IMR-90 (cell line): ENCODE measurements around the gene SLC6A13. TPM values are rescaled to one million over a fixed set of nuclear protein-coding genes. Genes with fewer than 3 reads are reported as not detected.

Experiments
- ATAC-seq: fragments of 200-7000 bp; cut with Tn5 transposase; 2 replicates; pipeline ENCODE4 v1.9.1; 2020; ENCODE audit warnings: low read depth, mild to moderate bottlenecking, moderate library complexity
- BruUV-seq: library from RNA; stranded (reverse); fragments of 400-500 nt; replicated peaks from 2 replicates; lab custom pipeline; 2021; lab: Mats Ljungman, UMichigan
- CTCF ChIA-PET: fragments of 300-600 bp; formaldehyde crosslinking; extraction: SDS; loops from one replicate; lab custom pipeline; 2021; ENCODE audit warnings: antibody characterized with exemption; lab: Yijun Ruan, JAX
- POLR2A ChIA-PET: fragments of 300-600 bp; sonication (Branson Sonifier 250); formaldehyde crosslinking; loops from one replicate; lab custom pipeline; 2022; ENCODE audit warnings: antibody characterized with exemption; ENCODE audit not compliant: unreplicated experiment; lab: Charles Lee
- DNase-seq: peaks from one replicate; pipeline ENCODE4 v3.0.0; 2013
- H2AFZ ChIP-seq: replicated peaks from 2 replicates; pipeline ENCODE3; 2013; ENCODE audit warnings: low read length, mild to moderate bottlenecking; ENCODE audit not compliant: poor library complexity
- H2AK5ac ChIP-seq: 2 replicates; pipeline ENCODE4 v1.6.1; 2013; ENCODE audit warnings: low read depth, low read length, inconsistent platforms
- H2AK9ac ChIP-seq: replicated peaks from 2 replicates; pipeline ENCODE3; 2013; ENCODE audit warnings: mild to moderate bottlenecking, low read depth, low read length, moderate library complexity; ENCODE audit not compliant: poor library complexity
- H2BK120ac ChIP-seq: 2 replicates; pipeline ENCODE4 v1.6.1; 2013; ENCODE audit warnings: low read depth, low read length, inconsistent platforms
- H2BK15ac ChIP-seq: 3 replicates; pipeline ENCODE4 v1.6.1; 2013; ENCODE audit warnings: low read depth, low read length, inconsistent platforms
- H2BK20ac ChIP-seq: 2 replicates; pipeline ENCODE4 v1.6.1; 2013; ENCODE audit warnings: low read depth, mild to moderate bottlenecking, inconsistent platforms, low read length, moderate library complexity
- H2BK5ac ChIP-seq: 2 replicates; pipeline ENCODE4 v1.6.1; 2013; ENCODE audit warnings: mild to moderate bottlenecking, low read depth, low read length, inconsistent platforms; ENCODE audit not compliant: poor library complexity, severe bottlenecking
- H3K14ac ChIP-seq: replicated peaks from 2 replicates; pipeline ENCODE4 v1.6.1; 2013; ENCODE audit warnings: low read depth, low read length, inconsistent platforms
- H3K18ac ChIP-seq: 2 replicates; pipeline ENCODE4 v1.6.1; 2013; ENCODE audit warnings: low read depth, low read length, control low read depth
- H3K23ac ChIP-seq: 2 replicates; pipeline ENCODE4 v1.6.1; 2013; ENCODE audit warnings: low read depth, low read length, inconsistent platforms
- H3K27ac ChIP-seq: 2 replicates; pipeline ENCODE4 v1.5.1; 2013; ENCODE audit warnings: mild to moderate bottlenecking, control low read depth, low read length; ENCODE audit not compliant: insufficient read depth
- H3K27me3 ChIP-seq: 2 replicates; pipeline ENCODE4 v1.6.1; 2013; ENCODE audit warnings: low read length; ENCODE audit not compliant: control insufficient read depth, insufficient read depth
- H3K36me3 ChIP-seq: 2 replicates; pipeline ENCODE4 v1.6.1; 2013; ENCODE audit warnings: low read length, mixed read lengths; ENCODE audit not compliant: control insufficient read depth, insufficient read depth
- H3K4ac ChIP-seq: 2 replicates; pipeline ENCODE4 v1.6.1; 2013; ENCODE audit warnings: low read depth, low read length, inconsistent platforms
- H3K4me1 ChIP-seq: 2 replicates; pipeline ENCODE4 v1.6.1; 2013; ENCODE audit warnings: low read length, mixed read lengths; ENCODE audit not compliant: control insufficient read depth, insufficient read depth
- H3K4me2 ChIP-seq: 2 replicates; pipeline ENCODE4 v1.6.1; 2013; ENCODE audit warnings: low read depth, mild to moderate bottlenecking, control low read depth, low read length, moderate library complexity
- H3K4me3 ChIP-seq: 2 replicates; pipeline ENCODE4 v1.5.1; 2013; ENCODE audit warnings: low read depth, mild to moderate bottlenecking, control low read depth, low read length, moderate library complexity; ENCODE audit not compliant: insufficient read depth
- H3K56ac ChIP-seq: 2 replicates; pipeline ENCODE4 v1.6.1; 2013; ENCODE audit warnings: low read length, inconsistent platforms; ENCODE audit not compliant: insufficient read depth; ENCODE audit errors: extremely low read depth
- H3K79me1 ChIP-seq, 2 experiments: 2 replicates each; pipeline ENCODE4 v1.6.1; 2013; ENCODE audit warnings: low read length in 2 of 2, inconsistent platforms in 1 of 2, low read depth in 1 of 2
- H3K9ac ChIP-seq: 2 replicates; pipeline ENCODE4 v1.6.1; 2013; ENCODE audit warnings: low read depth, low read length, control low read depth
- H3K9me1 ChIP-seq: 2 replicates; pipeline ENCODE4 v1.6.1; 2013; ENCODE audit warnings: low read length, inconsistent platforms; ENCODE audit not compliant: insufficient read depth
- H3K9me3 ChIP-seq: 2 replicates; pipeline ENCODE4 v1.6.1; 2013; ENCODE audit warnings: low read length; ENCODE audit not compliant: control insufficient read depth, insufficient read depth
- H4K20me1 ChIP-seq: 2 replicates; pipeline ENCODE4 v1.6.1; 2013; ENCODE audit warnings: low read length, inconsistent platforms; ENCODE audit not compliant: insufficient read depth
- H4K5ac ChIP-seq: 2 replicates; pipeline ENCODE4 v1.6.1; 2013; ENCODE audit warnings: mild to moderate bottlenecking, low read depth, low read length, control low read depth
- H4K8ac ChIP-seq, 2 experiments: 2 replicates each; pipeline ENCODE4 v1.6.1; 2013; ENCODE audit warnings: low read depth in 2 of 2, low read length in 2 of 2, control low read depth in 1 of 2, inconsistent platforms in 1 of 2
- H4K91ac ChIP-seq: 2 replicates; pipeline ENCODE4 v1.6.1; 2013; ENCODE audit warnings: low read depth, low read length, inconsistent platforms; ENCODE audit not compliant: insufficient read depth
- BHLHE40 ChIP-seq: fragments of 150-350 bp; IDR thresholded peaks from 2 replicates; pipeline ENCODE4 v1.6.1; 2016; ENCODE audit warnings: mild to moderate bottlenecking, low read depth, low read length
- CEBPB ChIP-seq: IDR thresholded peaks from 2 replicates; pipeline ENCODE4 v1.6.1; 2012; ENCODE audit warnings: low read depth, low read length, improper control_type of control experiment
- CHD1 ChIP-seq: IDR thresholded peaks from 2 replicates; pipeline ENCODE4 v1.6.1; 2012; ENCODE audit warnings: low read depth, low read length, improper control_type of control experiment
- ELK1 ChIP-seq: fragments of 150-350 bp; IDR thresholded peaks from 2 replicates; pipeline ENCODE4 v1.6.1; 2016; ENCODE audit warnings: low read depth, mild to moderate bottlenecking, low read length, moderate library complexity, borderline replicate concordance
- FOS ChIP-seq: fragments of 150-350 bp; IDR thresholded peaks from 2 replicates; pipeline ENCODE4 v1.6.1; 2016; ENCODE audit warnings: low read depth, low read length
- MAFK ChIP-seq: IDR thresholded peaks from 2 replicates; pipeline ENCODE4 v1.6.1; 2012; ENCODE audit warnings: low read depth, low read length, improper control_type of control experiment
- MAZ ChIP-seq: IDR thresholded peaks from 2 replicates; pipeline ENCODE4 v1.6.1; 2012; ENCODE audit warnings: low read depth, mild to moderate bottlenecking, low read length, improper control_type of control experiment, moderate library complexity, borderline replicate concordance
- MXI1 ChIP-seq: IDR thresholded peaks from 2 replicates; pipeline ENCODE4 v1.6.1; 2012; ENCODE audit warnings: low read depth, mild to moderate bottlenecking, low read length, moderate library complexity, borderline replicate concordance
- NFE2L2 ChIP-seq: fragments of 150-350 bp; IDR thresholded peaks from 2 replicates; pipeline ENCODE4 v1.6.1; 2016; ENCODE audit warnings: low read depth, mild to moderate bottlenecking, low read length
- POLR2A ChIP-seq: IDR thresholded peaks from 2 replicates; pipeline ENCODE4 v1.6.1; 2012; ENCODE audit warnings: mild to moderate bottlenecking, low read depth, low read length
- RCOR1 ChIP-seq: IDR thresholded peaks from 2 replicates; pipeline ENCODE4 v1.6.1; 2012; ENCODE audit warnings: mild to moderate bottlenecking, low read length, improper control_type of control experiment; ENCODE audit not compliant: insufficient replicate concordance
- SMC3 ChIP-seq: fragments of 150-350 bp; IDR thresholded peaks from 2 replicates; pipeline ENCODE4 v1.6.1; 2016; ENCODE audit warnings: low read depth, mild to moderate bottlenecking, antibody characterized with exemption, low read length, moderate library complexity
- USF2 ChIP-seq: fragments of 150-350 bp; IDR thresholded peaks from 2 replicates; pipeline ENCODE4 v1.6.1; 2017; ENCODE audit warnings: mild to moderate bottlenecking, antibody characterized with exemption, low read length, low read depth
- WGBS, 2 experiments: methylation state at CpG; one replicate each; pipeline versions ENCODE4 v1.1.5 to v1.1.7; 2013; ENCODE audit warnings: missing lambda C conversion rate in 2 of 2; ENCODE audit not compliant: insufficient read length in 1 of 2; ENCODE audit errors: extremely low coverage in 2 of 2; 5-methylcytosine and 5-hydroxymethylcytosine counted together
- dilution Hi-C: fragments of 300-500 bp; cut with HindIII; formaldehyde crosslinking; loops from one replicate; pipeline ENCODE4 v1.14.3; 2018; ENCODE audit warnings: low sequenced_read_pairs; ENCODE audit not compliant: unreplicated experiment
- in situ Hi-C: fragments of 300-500 bp; cut with MboI; formaldehyde crosslinking; loops from 3 replicates; pipeline ENCODE4 v1.14.3; 2019; ENCODE audit warnings: low sequenced_read_pairs, inconsistent platforms, mixed read lengths
- intact Hi-C: fragments of 100-400 bp; cut with micrococcal nuclease; formaldehyde crosslinking; loops from 2 replicates; pipeline ENCODE4 v1.10.0; 2022
- polyA plus RNA-seq, 3 experiments: library from polyadenylated mRNA; depleted of rRNA; stranded (reverse); fragments of >200 nt; gene quantifications; 2 replicates each; pipeline ENCODE4 v1.2.3, GENCODE V29; 2012; ENCODE audit warnings: low replicate concordance in 1 of 3
- total RNA-seq: library from RNA; depleted of rRNA; stranded (reverse); fragments of >200 nt; gene quantifications from 2 replicates; pipeline ENCODE4 v1.2.3, GENCODE V29; 2012

Gene SLC6A13
- total and polyA plus RNA-seq, 2 of the 4 experiments (the other 2 are of a cell fraction), result under 0.01 to 0.10 TPM

- TF ChIP-seq MAFK (no peak), CEBPB (no peak)
These were observed 90.6 kb downstream of the SLC6A13 start (continued) for GRCh38 chr12:171743-172676.

- dilution Hi-C loops, result no loop called here
- ChIA-PET CTCF (no interaction called here), POLR2A (no interaction called here)
- Histone ChIP-seq H2AK9ac (no peak overlapping the region), H2BK120ac (no peak overlapping the region), H3K18ac (no peak overlapping the region), H4K8ac (no peak overlapping the region), H2BK20ac (no peak overlapping the region), H3K4me3 (no peak overlapping the region), H2AFZ (no peak overlapping the region), H4K20me1 (no peaks in the 10 kb centered on the region), H2BK15ac (no peak overlapping the region), H2AK5ac (no peak overlapping the region), H3K4me1 (peaks cover 11% of the 10 kb centered on the region), H2BK5ac (no peak overlapping the region), H4K5ac (no peak overlapping the region), H3K79me1 (no peaks in the 10 kb centered on the region; a peak in 1 of 4 replicates), H3K27me3 (peaks cover 4% of the 10 kb centered on the region; the same call in 1 of the 2 replicates), H3K4me2 (no peak overlapping the region), H3K9me1 (peaks cover 1% of the 10 kb centered on the region), H4K91ac (no peak overlapping the region), H3K9ac (no peak overlapping the region), H3K9me3 (no peaks in the 10 kb centered on the region), H3K23ac (no peak overlapping the region), H3K56ac (no peak overlapping the region), H3K14ac (no peak overlapping the region), H3K27ac (no peak overlapping the region), H3K36me3 (no peaks in the 10 kb centered on the region), H3K4ac (no peak overlapping the region)
- DNase-seq (no peak), ATAC-seq (no peak)
- in situ Hi-C loops, result no loop called here
- 92% methylated on average over 4 of the region's 10 CpGs; no CpG with 5 or more reads in 1 of the 2 experiments for WGBS, 2 experiments
- BruUV-seq, result no TSS peak
- intact Hi-C loops, result no loop called here
- TF ChIP-seq MAZ, result no peak
- TF ChIP-seq CHD1, result no peak
- TF ChIP-seq BHLHE40, result no peak
- no peak for TF ChIP-seq MAFK
- TF ChIP-seq SMC3, result no peak
- TF ChIP-seq MXI1, result no peak
- TF ChIP-seq ELK1, result no peak
- TF ChIP-seq POLR2A, result no peak
- TF ChIP-seq FOS, result no peak
- TF ChIP-seq NFE2L2, result no peak
- TF ChIP-seq USF2, result no peak
- no peak for TF ChIP-seq RCOR1
These were observed 91.4 kb downstream of the SLC6A13 start for GRCh38 chr12:171276-171675.
